NK-92 treated with Interleukin-12 subunit alpha and Interleukin-12 subunit beta, amount 100 ng/mL, for 24 hours (cell line): ENCODE measurements around the gene SLC25A43.

Experiments
- DNase-seq: peaks from one replicate; lab custom pipeline; 2025; lab: John Stamatoyannopoulos, UW

The SLC25A43 gene

GRCh38 chrX:119500061-119500800 lies 101.1 kb downstream of the SLC25A43 start:
- no peak for DNase-seq

DNA sequence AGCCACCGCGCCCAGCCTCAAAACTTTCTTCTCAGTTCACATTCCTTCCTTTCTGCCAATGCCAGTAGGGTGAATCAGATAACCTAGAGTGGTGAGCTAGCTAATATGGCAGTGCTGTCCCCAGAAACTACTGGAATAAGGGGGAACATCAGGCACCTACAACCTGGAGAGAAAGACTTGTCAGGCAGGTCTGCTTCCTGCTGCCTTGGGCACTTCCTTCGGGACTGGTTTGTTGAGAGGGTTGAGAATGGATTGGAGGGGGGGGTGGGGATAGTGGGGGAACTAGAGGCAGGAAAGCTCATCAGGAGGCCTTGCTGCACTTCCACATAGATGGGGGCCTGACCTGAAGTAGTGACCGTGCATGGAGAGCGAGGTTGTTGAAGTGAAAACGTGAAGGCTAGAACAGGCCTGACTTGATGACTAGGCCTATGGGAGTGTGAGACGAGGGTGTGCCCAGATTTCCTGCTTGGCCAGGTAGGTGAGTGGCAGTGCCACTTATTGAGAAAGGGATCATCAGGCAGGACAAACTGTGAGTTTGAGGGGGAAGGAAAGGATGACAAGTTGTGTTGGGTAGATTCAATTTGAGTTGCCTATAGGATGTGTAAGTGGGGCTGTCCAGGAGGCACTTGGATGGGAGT lies 102.5 kb downstream of the SLC25A43 start:
- DNase-seq, result no peak

DNA sequence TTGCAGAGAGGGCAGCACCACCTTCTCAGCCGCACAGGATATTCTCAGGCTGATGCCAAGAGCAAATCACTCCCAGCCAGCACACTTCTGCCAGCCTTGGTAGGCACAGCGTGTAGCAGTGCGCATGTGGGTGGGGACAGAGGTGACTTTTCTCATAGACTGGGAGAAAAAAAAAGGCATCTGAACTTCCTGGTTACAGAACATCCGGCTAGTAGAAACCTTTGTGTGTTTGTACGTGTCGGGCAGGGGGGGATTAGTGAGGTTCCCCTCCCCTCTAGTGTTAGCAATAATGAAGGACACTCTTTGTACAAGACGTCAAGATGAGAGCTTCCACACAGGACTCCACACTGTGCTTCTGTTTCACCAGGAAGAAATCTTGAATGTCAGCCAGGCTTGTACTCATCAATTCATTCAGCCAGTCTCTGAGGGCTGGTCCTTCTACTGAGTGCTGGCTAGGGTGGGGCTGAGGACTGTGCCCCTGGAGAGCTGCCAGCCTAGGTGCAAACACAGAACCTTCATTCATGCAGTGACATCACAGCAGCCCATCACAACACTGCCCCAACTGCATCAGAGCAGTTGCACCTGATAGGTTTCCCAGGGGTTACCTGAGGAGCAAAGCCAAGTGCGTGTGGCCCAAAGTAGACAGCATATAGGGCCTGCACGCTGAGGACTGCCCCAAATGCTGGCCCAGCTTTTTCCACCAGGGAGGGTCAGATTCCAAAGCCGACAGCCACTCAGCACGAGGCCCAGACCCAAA lies 103.8 kb downstream of the SLC25A43 start:
- DNase-seq, result no peak

DNA sequence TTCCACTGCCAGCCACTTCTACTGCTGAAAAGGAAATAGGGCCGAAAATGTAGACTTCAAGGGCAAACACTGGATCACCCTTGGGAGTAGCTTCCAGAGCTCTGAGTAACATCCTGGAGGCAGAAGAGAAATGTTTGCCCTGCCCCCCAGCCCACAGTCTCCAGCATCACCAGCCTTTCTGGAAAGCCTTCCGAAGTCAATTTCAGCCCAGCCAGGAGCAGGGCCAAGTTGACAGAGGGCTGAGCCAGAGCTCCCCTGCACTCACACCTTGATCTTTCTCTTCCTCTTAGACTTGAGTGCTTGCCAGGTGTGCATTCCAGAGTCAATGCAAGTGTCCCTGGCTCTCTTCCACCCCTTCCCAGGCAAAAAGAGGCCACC lies 104.3 kb downstream of the SLC25A43 start:
- DNase-seq, result no peak
